SK-N-SH treated with all-trans-retinoic acid at 6 μM for 48 hours (cell line): Measurements from ENCODE around the gene ARL11.

Source experiments
- PATZ1 ChIP-seq: fragments of 250-450 bp; sonication (Bioruptor Pico); IDR thresholded peaks from 2 replicates; pipeline ENCODE4 v1.8.0; 2020; ENCODE audit warnings: mild to moderate bottlenecking, moderate library complexity, borderline replicate concordance
- PPARA ChIP-seq: fragments of 250-450 bp; sonication (Bioruptor Pico); IDR thresholded peaks from 2 replicates; pipeline ENCODE4 v1.5.0; 2020; ENCODE audit warnings: mild to moderate bottlenecking, borderline replicate concordance
- SNAI2 ChIP-seq: fragments of 250-450 bp; sonication (Bioruptor Pico); IDR thresholded peaks from 2 replicates; pipeline ENCODE4 v1.5.0; 2020; ENCODE audit warnings: mild to moderate bottlenecking, moderate library complexity
- ZFP30 ChIP-seq: fragments of 450-650 bp; formaldehyde crosslinking; IDR thresholded peaks from 2 replicates; pipeline ENCODE4 v1.5.0; 2022; ENCODE audit warnings: mild to moderate bottlenecking, moderate library complexity

GRCh38 chr13:49645451-49645850 is 17.1 kb downstream of the ARL11 start:
- no peak for TF ChIP-seq ZFP30 (CRISPR knock-in tag)
- TF ChIP-seq SNAI2, result no peak
- TF ChIP-seq PPARA (CRISPR knock-in tag), result no peak
- TF ChIP-seq PATZ1, result no peak
